Cerebellar nuclear complex (tissue), 1 donor: ENCODE data around the gene EYS.

Experiments
- DNase-seq, 2 experiments: peaks; one replicate each; lab custom pipeline; 2025; lab: John Stamatoyannopoulos, UW

Gene EYS

GRCh38 chr6:64969139-64969538, 737.9 kb downstream of the EYS start:
- no peak for DNase-seq

- no peak for DNase-seq
Observed at GRCh38 chr6:64955435-64955848, 751.6 kb downstream of the EYS start.

- no peak for DNase-seq
Observed at GRCh38 chr6:64949257-64949656, 757.8 kb downstream of the EYS start.

- DNase-seq, result no peak
Observed at GRCh38 chr6:64948261-64948660, 758.8 kb downstream of the EYS start.

GRCh38 chr6:64945450-64945849, 761.6 kb downstream of the EYS start:
- no peak for DNase-seq

- no peak for DNase-seq
Observed at GRCh38 chr6:64932486-64932885, 774.5 kb downstream of the EYS start.

- no peak for DNase-seq
Observed at GRCh38 chr6:64930681-64931080, 776.3 kb downstream of the EYS start.

GRCh38 chr6:64926051-64926450, 781.0 kb downstream of the EYS start:
- no peak for DNase-seq

GRCh38 chr6:64920257-64920656, 786.8 kb downstream of the EYS start:
- no peak for DNase-seq

- no peak for DNase-seq
Observed at GRCh38 chr6:64914124-64914523, 792.9 kb downstream of the EYS start.

GRCh38 chr6:64912966-64913365, 794.1 kb downstream of the EYS start:
- no peak for DNase-seq

- no peak for DNase-seq
Observed at GRCh38 chr6:64908104-64908503, 798.9 kb downstream of the EYS start.

- DNase-seq, result no peak
Observed at GRCh38 chr6:64904616-64905015, 802.4 kb downstream of the EYS start.

GRCh38 chr6:64902596-64902995, 804.4 kb downstream of the EYS start:
- no peak for DNase-seq

GRCh38 chr6:64896939-64897338, 810.1 kb downstream of the EYS start:
- no peak for DNase-seq

- DNase-seq, result no peak
Observed at GRCh38 chr6:64895945-64896344, 811.1 kb downstream of the EYS start.

GRCh38 chr6:64890609-64891008, 816.4 kb downstream of the EYS start:
- no peak for DNase-seq

- no peak for DNase-seq
Observed at GRCh38 chr6:64889144-64889543, 817.9 kb downstream of the EYS start.

GRCh38 chr6:64874776-64875175, 832.2 kb downstream of the EYS start:
- DNase-seq, result no peak

- no peak for DNase-seq
Observed at GRCh38 chr6:64872633-64873032, 834.4 kb downstream of the EYS start.

- no peak for DNase-seq
Observed at GRCh38 chr6:64861039-64861651, 845.9 kb downstream of the EYS start.

GRCh38 chr6:64860203-64860602, 846.8 kb downstream of the EYS start:
- no peak for DNase-seq

GRCh38 chr6:64850121-64850520, 856.9 kb downstream of the EYS start:
- no peak for DNase-seq

- DNase-seq, result no peak
Observed at GRCh38 chr6:64848467-64848866, 858.6 kb downstream of the EYS start.

GRCh38 chr6:64847396-64847795, 859.6 kb downstream of the EYS start:
- DNase-seq, result no peak
